HepG2 (cell line): ENCODE measurements around the gene GPD1. TPM values are rescaled to one million over a fixed set of nuclear protein-coding genes. Genes with fewer than 3 reads are reported as not detected.

ENCODE experiments used
- BHLHE40 ChIP-seq: IDR thresholded peaks from 2 replicates; pipeline ENCODE4 v1.6.1; 2011; ENCODE audit warnings: low read length, improper control_type of control experiment
- CTCF ChIP-seq: sonication (generic); formaldehyde crosslinking; IDR thresholded peaks from 2 replicates; pipeline ENCODE4 v1.5.0; 2020; ENCODE audit warnings: mild to moderate bottlenecking, missing genetic modification reagents, moderate library complexity
- FOXK1 ChIP-seq: sonication (generic); formaldehyde crosslinking; IDR thresholded peaks from 2 replicates; pipeline ENCODE4 v1.4.0; 2020; ENCODE audit warnings: low read depth, missing genetic modification reagents, borderline replicate concordance
- IRF2 ChIP-seq: IDR thresholded peaks from 2 replicates; pipeline ENCODE4 v1.6.1; 2018; ENCODE audit warnings: missing genetic modification reagents, missing compliant biosample characterization
- ISL2 ChIP-seq: sonication (generic); formaldehyde crosslinking; IDR thresholded peaks from 2 replicates; pipeline ENCODE4 v1.5.0; 2020; ENCODE audit warnings: missing genetic modification reagents
- JUN ChIP-seq: sonication (generic); formaldehyde crosslinking; IDR thresholded peaks from 2 replicates; pipeline ENCODE4 v1.4.0; 2020; ENCODE audit warnings: mild to moderate bottlenecking, missing genetic modification reagents
- POLR2G ChIP-seq: fragments of 200-400 bp; formaldehyde crosslinking; IDR thresholded peaks from 2 replicates; pipeline ENCODE4 v1.6.1; 2018; ENCODE audit warnings: mild to moderate bottlenecking, low read depth, low read length, moderate library complexity
- PRMT3 ChIP-seq: sonication (generic); formaldehyde crosslinking; IDR thresholded peaks from 2 replicates; pipeline ENCODE4 v1.8.1; 2022; ENCODE audit warnings: low read depth, mild to moderate bottlenecking, moderate library complexity, missing genetic modification reagents, borderline replicate concordance
- PRPF4 ChIP-seq: fragments of 200-400 bp; formaldehyde crosslinking; IDR thresholded peaks from 2 replicates; pipeline ENCODE4 v1.6.1; 2016; ENCODE audit warnings: low read length, low read depth; ENCODE audit not compliant: poor library complexity, severe bottlenecking
- RXRB ChIP-seq: IDR thresholded peaks from 2 replicates; pipeline ENCODE4 v1.6.1; 2016; ENCODE audit warnings: borderline replicate concordance, missing genetic modification reagents, missing compliant biosample characterization
- SKIL ChIP-seq: sonication (generic); formaldehyde crosslinking; IDR thresholded peaks from 2 replicates; pipeline ENCODE4 v1.8.0; 2022; ENCODE audit warnings: missing genetic modification reagents, mild to moderate bottlenecking, moderate library complexity, borderline replicate concordance
- SMAD1 ChIP-seq: sonication (generic); formaldehyde crosslinking; IDR thresholded peaks from 2 replicates; pipeline ENCODE4 v1.4.0; 2020; ENCODE audit warnings: missing genetic modification reagents, low read depth, mild to moderate bottlenecking, borderline replicate concordance
- SOX13 ChIP-seq, 3 experiments: fragments of 450-650 bp in 1 of 3; sonication (generic) in 1 of 3; formaldehyde crosslinking in 1 of 3; IDR thresholded peaks in 2 of 3; conservative IDR thresholded peaks in 1 of 3; 2 replicates each; pipeline versions ENCODE4 v1.5.0 to v1.6.1; 2016 to 2020; ENCODE audit warnings: antibody characterized with exemption in 1 of 3, mild to moderate bottlenecking in 1 of 3, missing compliant biosample characterization in 1 of 3, missing genetic modification reagents in 1 of 3, moderate library complexity in 1 of 3
- ZNF687 ChIP-seq: sonication (generic); formaldehyde crosslinking; IDR thresholded peaks from 2 replicates; pipeline ENCODE4 v1.5.1; 2020; ENCODE audit warnings: mild to moderate bottlenecking, missing genetic modification reagents, moderate library complexity
- polyA plus RNA-seq, 8 experiments: library from polyadenylated mRNA; depleted of rRNA in 3 of 8; stranded (reverse) in 7 of 8; unstranded in 1 of 8; fragments of >200 nt; fragmentation: Illumina TruSeq in 4 of 8; extraction: Trizol in 4 of 8; gene quantifications; 2 replicates each; pipeline versions ENCODE4 v1.2.1 to v1.2.3, GENCODE V29; 2011 to 2016; ENCODE audit warnings: low read depth in 4 of 8, missing spikeins in 1 of 8, mixed read lengths in 1 of 8; ENCODE audit not compliant: insufficient read depth in 1 of 8
- total RNA-seq, 5 experiments: library from RNA; depleted of rRNA; stranded (reverse); fragments of >200 nt; fragmentation: Illumina TruSeq; extraction: Trizol; gene quantifications; 2 replicates each; pipeline ENCODE4 v1.2.3, GENCODE V29; 2016; ENCODE audit warnings: low read depth in 1 of 5
- TF ChIP-seq, protein P1 (sequence below): sonication (generic); formaldehyde crosslinking; IDR thresholded peaks from 2 replicates; pipeline ENCODE4 v1.4.0; 2020; ENCODE audit warnings: mild to moderate bottlenecking, low read depth, missing genetic modification reagents

The GPD1 gene
- total and polyA plus RNA-seq, 2 of the 13 experiments (the other 11 are each of a cell fraction or from before 2014, with no cell fraction given): 3.7 to 30.6 TPM

GRCh38 chr12:50102646-50103309 is 1.0 kb upstream of the GPD1 start (continued):
- TF ChIP-seq, protein P1, sequence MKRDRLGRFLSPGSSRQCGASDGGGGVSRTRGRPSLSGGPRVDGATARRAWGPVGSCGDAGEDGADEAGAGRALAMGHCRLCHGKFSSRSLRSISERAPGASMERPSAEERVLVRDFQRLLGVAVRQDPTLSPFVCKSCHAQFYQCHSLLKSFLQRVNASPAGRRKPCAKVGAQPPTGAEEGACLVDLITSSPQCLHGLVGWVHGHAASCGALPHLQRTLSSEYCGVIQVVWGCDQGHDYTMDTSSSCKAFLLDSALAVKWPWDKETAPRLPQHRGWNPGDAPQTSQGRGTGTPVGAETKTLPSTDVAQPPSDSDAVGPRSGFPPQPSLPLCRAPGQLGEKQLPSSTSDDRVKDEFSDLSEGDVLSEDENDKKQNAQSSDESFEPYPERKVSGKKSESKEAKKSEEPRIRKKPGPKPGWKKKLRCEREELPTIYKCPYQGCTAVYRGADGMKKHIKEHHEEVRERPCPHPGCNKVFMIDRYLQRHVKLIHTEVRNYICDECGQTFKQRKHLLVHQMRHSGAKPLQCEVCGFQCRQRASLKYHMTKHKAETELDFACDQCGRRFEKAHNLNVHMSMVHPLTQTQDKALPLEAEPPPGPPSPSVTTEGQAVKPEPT: no peak
- TF ChIP-seq ISL2 (no peak), PRPF4 (no peak), FOXK1 (CRISPR knock-in tag) (0 out of 2 replicates have a peak, but pooled peaks have one; percentile 15), PRMT3 (CRISPR knock-in tag) (0 out of 2 replicates have a peak, but pooled peaks have one; percentile 32), BHLHE40 (peak; percentile 76; the same call in 1 of the 2 replicates), RXRB (0 out of 2 replicates have a peak, but pooled peaks have one; percentile 26), SMAD1 (peak; percentile 62; the same call in 1 of the 2 replicates), ZNF687 (peak; percentile 83), SKIL (peak; percentile 37; the same call in 1 of the 2 replicates), IRF2 (CRISPR knock-in tag) (0 out of 2 replicates have a peak, but pooled peaks have one; percentile 26), POLR2G (peak; percentile 43; the same call in 1 of the 2 replicates), SOX13 (IDR thresholded peaks at IDR 0.05) (no peak), SOX13 (CRISPR knock-in tag; conservative IDR thresholded peaks at IDR 0.05 in 1 of 2, IDR thresholded peaks at IDR 0.05 in 1 of 2) (peak in 1 of 2 experiments; percentile 4; a peak in 1 of 4 replicates), CTCF (CRISPR knock-in tag) (peak; percentile 24; the same call in 1 of the 2 replicates), JUN (no peak)
